Activated CD4-positive, alpha-beta T cell treated with anti-CD3 and anti-CD28 coated beads, Interleukin-2, amount 50 U/mL, for 4 hours (primary cell): Measurements from ENCODE around the gene LUZP2.

ENCODE experiments used
- DNase-seq, 2 experiments: peaks; one replicate each; pipeline ENCODE4 v3.0.0-alpha.2; 2020

The LUZP2 gene

GRCh38 chr11:24572376-24572775, 75.5 kb downstream of the LUZP2 start:
- no peak for DNase-seq

GRCh38 chr11:24574461-24574860, 77.6 kb downstream of the LUZP2 start:
- DNase-seq, result no peak

GRCh38 chr11:24575392-24575791, 78.5 kb downstream of the LUZP2 start:
- DNase-seq, result no peak

GRCh38 chr11:24585192-24585591, 88.3 kb downstream of the LUZP2 start:
- no peak for DNase-seq

DNA sequence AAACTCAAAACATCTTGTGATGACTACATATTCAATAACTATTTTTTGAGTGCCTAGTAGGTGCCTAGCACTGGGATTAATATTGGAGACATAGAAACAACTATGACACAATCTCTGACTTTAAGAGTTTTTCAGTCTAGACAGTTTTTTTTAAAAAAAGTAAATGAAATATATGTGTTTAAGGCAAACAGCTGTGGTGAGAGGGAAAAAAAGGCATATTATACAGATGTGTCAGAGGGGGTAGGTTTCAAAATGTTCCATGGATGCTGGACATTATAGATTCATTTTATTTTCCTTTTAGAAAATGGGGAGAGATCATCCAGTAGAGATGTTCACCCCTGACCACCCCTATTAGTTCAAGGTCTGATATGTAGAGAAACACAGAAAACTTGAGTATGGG, 90.8 kb downstream of the LUZP2 start:
- DNase-seq, result no peak

DNA sequence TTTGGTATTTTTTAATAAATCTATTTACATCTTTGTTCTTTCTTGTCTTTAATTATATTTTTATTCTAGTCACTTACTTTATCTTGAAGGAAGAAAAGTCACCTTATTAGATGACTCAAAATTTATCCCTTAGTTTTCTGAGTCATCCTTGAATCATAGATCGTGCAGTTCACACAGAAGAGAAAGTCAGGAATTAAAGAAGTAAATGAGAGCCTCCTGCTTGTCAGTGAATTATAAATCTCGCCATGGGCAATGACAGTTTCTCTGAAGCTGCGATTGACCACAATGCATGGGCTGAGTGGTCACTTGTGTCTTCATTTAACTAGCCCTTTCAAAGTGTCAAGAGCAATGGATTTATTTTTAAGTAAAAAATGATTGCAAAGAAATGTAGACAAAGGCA, 91.2 kb downstream of the LUZP2 start:
- DNase-seq, result no peak

- DNase-seq, result no peak
These were observed 92.2 kb downstream of the LUZP2 start for GRCh38 chr11:24589064-24589463.

DNA sequence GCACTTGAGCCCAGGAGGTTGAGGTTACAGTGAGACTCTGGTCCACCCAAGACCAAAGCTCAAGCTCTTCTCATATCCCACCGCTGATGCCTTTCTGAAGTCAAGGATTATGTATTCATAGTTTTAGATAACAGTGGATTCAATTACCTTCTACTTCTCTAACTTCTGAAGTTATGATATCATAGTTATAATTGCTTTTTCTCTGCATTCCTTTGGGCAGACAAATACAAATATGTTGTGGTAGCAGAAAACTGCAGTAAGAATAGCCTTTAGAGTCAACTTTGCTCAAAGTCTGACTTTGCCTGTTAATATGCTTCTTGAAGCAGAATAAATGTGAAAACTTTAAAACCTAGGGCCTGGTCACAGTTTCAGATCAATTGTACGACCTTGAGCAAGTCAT, 94.4 kb downstream of the LUZP2 start:
- no peak for DNase-seq

DNA sequence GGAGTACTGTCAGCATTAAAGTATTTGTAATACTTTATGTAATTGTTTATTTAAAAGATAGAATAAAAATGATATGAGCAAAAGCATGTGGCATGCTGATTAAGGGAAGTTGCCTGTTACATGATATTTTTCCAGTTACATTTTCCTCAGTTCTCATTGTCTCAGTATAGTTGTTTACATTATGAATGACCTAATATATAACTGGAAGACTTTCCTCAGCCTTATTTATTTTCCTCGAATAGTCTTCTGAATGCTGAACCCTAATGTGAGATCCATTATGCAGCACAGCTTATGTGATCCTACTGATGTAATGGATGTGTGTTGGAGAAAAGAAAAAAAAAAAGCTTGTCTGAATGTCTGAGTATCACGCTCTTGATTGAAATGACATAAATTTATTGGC, 95.5 kb downstream of the LUZP2 start:
- DNase-seq, result no peak

- no peak for DNase-seq
These were observed 96.5 kb downstream of the LUZP2 start for GRCh38 chr11:24593332-24593731.

- DNase-seq, result no peak
These were observed 97.5 kb downstream of the LUZP2 start for GRCh38 chr11:24594401-24594800.

DNA sequence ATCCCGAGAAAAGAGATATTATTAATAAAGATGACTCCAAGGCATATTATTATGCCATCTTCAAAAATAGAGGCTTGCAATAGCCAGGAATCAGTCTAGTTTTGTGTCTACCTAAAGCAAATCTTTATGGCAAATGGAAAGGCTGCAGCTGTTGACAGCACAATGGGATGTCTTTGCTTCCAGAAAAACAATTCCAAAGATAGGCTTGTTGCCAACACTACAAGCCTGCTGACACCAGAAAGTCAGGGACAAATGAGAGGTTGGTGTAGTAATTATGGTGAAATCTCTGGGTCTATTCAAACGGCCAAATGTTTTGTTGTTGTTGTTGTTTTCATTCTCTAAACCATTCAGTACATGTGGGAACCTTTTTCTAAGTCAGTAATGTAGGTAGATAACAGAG, 101.8 kb downstream of the LUZP2 start:
- DNase-seq, result no peak

DNA sequence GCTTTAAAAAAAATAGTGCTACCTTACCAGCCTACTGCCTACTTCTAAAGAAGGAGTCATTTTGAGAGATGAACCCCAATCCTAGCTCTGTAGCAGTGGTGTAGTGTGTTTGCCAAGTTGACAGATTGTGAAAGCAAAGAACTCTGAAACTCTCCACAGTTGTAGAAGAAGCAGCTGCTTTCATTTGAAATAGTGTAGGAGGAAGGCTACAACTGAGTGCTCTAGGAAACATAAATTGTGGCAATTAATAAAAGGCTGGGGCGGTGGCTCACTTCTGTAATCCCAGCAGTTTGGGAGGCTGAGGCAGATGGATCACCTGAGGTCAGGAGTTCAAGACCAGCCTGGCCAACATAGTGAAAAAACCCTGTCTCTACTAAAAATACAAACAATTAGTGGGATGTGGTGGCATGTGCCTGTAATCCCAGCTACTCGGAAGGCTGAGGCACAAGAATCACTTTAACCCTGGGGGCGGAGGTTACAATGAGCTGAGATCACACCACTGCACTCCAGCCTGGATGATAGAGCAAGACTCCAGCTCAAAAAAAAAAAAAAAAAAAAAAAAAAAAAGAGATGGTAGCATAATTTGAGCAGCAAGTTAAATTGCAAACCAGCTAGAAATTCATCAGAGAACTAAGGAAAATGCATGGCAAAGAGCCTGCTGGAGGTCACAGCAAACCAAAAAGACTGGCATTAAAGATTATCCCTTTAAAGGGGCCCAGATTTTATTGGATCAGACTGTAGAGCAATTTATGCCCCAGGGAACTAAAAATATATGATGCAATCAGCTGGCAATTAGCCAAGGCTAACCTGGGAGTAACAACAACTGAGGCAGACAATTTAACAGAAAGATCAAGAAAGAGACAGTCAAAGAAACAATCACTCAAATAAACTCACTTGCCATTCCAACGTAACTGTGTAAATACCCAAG, 112.6 kb downstream of the LUZP2 start:
- no peak for DNase-seq

DNA sequence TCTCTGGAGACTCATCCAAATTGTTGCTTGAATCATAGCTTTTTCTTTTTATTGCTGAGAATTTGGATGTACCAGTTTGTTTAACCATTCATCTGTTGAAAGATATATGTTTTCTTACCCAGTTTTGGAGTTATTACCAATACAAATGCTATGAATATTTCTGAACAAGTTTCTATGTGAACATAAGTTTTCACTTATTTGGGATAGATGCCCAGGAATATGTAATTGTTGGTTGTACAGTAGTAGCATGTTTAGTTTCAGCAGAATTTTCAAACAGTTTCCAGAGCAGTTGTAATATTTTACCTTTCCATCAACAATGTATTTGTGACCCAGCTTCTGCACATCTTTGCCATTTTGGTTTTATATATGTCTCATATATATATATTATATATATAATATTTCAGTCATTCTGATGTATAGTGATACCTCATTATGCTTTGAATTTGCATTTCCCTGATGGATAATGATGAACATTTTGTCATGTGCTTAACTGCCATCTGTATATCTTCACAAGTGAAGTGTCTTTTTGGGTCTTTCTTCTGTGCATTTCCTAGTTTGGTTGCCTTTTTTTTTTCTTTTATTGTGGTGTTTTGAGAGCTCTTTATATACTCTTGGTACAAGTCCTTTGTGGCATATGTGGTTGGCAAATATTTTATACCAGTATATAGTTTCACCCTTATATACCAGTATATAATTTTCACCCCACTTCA, 118.8 kb downstream of the LUZP2 start:
- no peak for DNase-seq

GRCh38 chr11:24617856-24618255, 121.0 kb downstream of the LUZP2 start:
- no peak for DNase-seq

GRCh38 chr11:24619900-24620299, 123.0 kb downstream of the LUZP2 start:
- DNase-seq, result no peak

DNA sequence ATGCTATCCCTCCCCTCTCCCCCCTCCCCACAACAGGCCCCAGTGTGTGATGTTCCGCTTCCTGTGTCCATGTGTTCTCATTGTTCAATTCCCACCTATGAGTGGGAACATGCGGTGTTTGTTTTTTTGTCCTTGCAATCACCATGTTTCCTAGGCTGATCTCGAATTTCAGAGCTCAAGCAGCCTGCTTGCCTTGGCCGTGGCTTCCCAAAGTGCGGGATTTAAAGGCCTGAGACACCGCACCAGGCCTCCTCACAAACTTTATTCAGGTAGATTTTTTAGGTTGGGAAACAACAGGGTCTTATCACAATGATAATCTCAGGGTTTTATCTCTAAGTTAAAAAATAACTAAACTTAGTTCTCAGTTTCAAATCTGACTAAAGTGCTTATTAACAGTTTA, 125.4 kb downstream of the LUZP2 start:
- DNase-seq, result no peak

GRCh38 chr11:24623121-24623520, 126.3 kb downstream of the LUZP2 start:
- no peak for DNase-seq

GRCh38 chr11:24624432-24624831, 127.6 kb downstream of the LUZP2 start:
- no peak for DNase-seq

DNA sequence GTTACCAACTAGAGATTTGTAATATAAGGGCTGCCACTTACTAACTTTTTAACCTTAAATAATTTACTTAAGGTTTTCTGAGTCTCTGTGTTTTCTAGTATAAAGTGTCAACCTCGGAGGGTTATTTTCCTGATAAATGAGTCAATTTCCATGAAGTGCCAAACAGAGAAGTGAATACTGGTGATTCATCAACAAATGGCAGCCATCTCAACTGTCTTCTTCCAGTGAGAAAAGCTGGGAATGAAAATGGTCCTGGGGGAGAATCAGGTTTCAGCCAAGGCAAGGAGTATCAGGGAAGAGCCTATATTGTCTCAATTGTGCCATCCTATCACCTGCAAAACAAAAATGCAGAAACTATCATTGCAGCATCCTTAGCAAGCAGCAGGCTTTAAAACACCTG, 129.1 kb downstream of the LUZP2 start:
- DNase-seq, result no peak

GRCh38 chr11:24628224-24628776, 131.4 kb downstream of the LUZP2 start:
- no peak for DNase-seq

- no peak for DNase-seq
These were observed 137.8 kb downstream of the LUZP2 start for GRCh38 chr11:24634606-24635160.

- DNase-seq, result no peak
These were observed 138.9 kb downstream of the LUZP2 start for GRCh38 chr11:24635588-24636290.
